GM19455 (cell line): ENCODE data around the gene FTHL17.
A peak's percentile ranks its signal among the peaks of the same experiment; 100 is the strongest.

ENCODE experiments used
- ATAC-seq: cut with Tn5 transposase; IDR thresholded peaks from one replicate; pipeline ENCODE4 v1.9.1; 2021; ENCODE audit not compliant: unreplicated experiment

The FTHL17 gene

DNA sequence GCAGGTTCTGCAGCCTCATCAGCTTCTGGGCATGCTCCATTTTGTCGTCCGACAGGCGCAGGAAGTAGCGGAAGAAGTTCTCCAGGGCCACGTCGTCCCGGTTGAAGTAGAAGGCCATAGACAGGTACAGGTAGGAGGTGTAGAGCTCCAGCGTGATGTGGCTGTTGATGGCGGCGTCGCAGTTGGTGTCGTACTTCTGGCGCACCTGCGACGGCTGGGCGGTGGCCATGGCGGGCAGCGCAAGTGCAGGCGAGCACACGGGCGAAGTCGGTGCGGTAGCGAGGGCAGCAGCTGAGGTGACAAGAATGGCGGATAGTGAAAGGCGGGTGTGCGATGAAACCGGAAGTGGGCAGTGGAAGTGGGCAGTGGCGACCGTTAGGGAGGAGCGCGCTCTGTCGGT, at the start of gene FTHL17:
Gene FTHL17, minus strand, starts transcription at position 317 of the 400 bp plus-strand sequence. Its CDS starts 88 bp downstream, at position 229.
- no peak for ATAC-seq

DNA sequence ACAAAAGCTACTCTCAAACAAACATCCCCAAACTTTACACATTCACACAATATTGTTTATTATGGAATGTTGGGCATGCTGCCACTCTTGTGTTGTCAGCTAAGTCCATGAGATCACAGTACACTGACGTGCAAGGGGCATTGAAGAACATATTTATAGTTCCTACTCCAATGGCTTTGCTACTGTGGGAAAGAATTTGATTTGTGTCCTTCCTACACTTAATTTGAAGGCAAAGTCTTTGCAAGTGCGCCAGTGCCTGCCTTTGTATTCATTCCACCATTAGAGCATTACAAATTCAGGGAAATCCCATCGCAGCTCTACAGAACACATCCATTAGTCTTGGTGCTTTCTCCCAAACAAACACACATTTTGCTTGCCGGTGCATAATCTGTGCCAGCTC, 45.4 kb upstream of the FTHL17 start:
- no peak for ATAC-seq

DNA sequence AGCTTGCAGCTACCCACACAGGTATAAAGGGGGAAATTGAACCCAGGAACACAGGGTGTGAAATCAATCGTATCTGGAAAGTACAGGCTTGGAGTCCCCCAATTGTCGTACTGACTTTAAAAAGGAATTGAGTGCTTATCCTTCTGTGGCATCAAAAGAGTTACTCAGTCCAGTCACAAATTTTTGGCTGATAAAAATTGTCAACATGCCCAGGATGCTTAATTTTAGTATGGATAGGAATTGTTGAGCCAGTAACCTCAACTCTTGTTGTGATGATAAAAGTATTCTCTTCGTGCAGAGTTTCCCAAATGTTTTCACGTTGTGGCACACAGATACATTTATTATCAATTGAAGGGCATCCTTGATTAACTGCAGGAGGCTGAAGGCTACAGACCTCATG, 43.6 kb upstream of the FTHL17 start:
- no peak for ATAC-seq

DNA sequence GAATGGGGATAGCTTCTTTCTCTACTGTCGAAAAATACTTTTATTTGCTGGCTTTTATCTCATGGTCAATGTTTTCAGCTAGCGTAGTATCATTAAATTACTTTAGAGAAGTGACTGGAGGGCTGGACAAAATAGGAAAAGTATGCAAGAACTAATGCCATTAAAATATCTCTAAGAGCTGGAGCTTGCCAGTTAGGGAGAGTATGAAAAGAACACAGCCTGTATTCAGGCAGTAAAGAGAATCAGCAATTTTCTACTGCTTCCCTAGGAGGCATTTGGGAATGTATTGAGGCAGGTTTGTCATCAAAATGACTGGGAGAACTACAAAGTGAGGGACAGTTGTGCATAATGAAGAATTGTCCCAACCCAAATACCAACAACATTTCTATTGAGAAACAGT, 43.0 kb upstream of the FTHL17 start:
- no peak for ATAC-seq

DNA sequence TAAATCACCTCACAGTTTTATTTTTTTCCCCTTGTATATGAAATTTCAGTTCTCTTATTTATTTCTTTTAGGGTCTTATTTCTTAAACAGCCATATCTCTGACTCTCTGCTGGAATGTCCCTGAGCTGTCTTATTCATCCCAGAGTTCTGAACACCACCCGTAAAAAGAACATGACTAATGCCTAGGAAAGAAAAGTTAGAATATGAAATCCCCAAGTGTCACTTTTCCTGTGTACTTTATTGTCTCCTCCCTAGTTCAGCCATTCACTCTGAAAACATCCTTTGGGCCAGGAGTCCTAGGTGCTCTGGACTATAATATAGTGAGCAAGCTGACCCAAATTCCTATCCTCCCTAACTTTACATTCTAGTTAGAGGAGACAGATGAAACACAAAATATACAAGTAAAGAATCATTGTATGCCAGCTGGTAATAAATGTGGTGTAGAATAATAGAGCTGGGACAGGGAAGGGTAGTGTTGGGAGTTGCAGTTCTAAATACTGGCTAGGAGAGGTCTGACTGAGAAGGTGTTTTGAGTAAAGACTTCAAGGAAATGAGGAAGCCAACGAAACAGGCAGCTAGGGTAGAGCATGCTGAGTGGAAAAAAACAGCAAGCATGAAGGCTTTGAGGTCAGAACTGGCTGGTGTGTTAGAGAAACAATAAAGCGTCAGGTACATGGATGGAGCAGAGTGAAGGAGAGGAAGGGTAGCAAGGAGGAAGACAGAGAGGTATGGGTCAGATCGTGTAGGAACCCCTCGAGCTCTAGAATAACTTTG, 40.6 kb upstream of the FTHL17 start:
- no peak for ATAC-seq

DNA sequence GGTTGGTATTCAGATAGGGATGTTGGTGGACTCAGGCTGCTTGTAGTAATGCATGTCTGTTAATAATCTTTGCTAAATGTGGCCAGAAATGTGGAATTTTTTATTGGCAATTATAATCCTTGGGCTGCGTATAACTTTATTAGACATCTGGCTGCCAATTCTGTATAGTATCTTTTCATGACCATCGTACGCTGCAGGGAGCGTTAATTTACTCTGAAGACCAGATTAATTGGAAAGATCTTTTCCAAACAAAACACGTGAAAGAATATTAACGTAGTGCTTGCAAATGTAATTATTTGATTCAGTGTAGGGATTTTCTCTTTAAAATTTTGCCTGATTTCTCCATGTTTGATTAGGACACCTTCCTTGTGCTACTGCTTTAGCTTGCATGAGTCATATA, 38.8 kb upstream of the FTHL17 start:
- no peak for ATAC-seq

DNA sequence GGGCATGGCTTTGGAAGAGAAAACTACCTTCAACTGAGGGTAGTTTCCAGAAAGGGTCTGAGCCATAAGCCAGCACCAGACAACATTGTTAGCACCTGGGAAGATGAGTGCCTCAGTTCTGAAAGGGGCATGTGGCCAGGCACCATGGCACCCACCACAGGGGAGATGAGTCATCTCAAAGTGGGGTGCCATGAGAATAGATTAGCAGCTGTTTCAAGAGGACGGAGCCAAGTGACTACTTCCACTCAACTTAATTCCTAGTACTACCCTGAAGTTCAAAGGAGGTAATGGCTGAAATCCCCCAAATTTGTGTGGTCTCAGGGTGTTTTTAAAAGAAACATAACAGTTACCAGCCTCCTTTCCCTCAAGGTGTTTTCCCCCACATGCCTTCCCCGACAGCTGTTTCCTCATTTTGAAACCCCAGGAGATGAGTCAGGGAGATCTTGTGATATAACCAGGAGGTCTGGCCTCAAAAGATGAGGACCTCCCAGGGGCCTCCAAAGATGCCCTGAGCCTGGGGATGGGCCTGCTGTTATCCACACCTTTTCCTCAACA, 27.8 kb upstream of the FTHL17 start:
- peak; percentile 62 for ATAC-seq

DNA sequence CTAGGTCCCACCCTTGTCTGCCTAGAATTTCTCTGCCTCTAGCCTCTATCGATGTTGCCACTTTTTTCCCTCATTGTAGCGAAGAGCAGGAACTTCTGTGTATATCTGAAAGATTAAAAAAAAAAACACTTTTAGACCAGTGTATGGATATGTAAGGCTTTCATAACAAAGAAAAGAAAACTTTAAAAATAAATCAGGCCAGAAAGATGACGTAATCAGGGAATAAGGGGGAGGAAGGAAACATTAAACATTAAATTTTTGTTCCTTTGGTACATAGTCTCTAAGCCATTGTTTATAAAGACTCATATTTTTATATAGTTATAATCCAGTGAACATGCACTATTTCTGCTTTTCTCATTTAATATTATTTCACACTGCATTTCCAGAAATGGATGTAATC, 26.2 kb upstream of the FTHL17 start:
- no peak for ATAC-seq

DNA sequence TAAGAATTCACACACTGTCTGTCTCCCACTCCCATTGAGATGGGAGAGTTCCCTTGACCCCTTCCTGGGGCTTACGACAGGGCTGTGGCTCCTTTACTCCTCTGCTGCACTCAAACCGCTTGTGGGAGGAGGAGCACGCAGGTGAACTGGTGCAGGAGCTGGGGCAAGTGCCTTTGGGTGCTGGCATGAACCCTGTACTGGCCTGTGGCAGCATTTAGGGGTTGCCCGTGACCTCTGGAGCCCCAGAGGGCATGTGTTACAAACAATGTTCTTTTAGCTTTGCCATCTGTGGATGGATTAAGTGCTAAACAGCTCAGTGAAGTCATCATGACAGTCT, 21.8 kb upstream of the FTHL17 start:
- ATAC-seq = no peak

DNA sequence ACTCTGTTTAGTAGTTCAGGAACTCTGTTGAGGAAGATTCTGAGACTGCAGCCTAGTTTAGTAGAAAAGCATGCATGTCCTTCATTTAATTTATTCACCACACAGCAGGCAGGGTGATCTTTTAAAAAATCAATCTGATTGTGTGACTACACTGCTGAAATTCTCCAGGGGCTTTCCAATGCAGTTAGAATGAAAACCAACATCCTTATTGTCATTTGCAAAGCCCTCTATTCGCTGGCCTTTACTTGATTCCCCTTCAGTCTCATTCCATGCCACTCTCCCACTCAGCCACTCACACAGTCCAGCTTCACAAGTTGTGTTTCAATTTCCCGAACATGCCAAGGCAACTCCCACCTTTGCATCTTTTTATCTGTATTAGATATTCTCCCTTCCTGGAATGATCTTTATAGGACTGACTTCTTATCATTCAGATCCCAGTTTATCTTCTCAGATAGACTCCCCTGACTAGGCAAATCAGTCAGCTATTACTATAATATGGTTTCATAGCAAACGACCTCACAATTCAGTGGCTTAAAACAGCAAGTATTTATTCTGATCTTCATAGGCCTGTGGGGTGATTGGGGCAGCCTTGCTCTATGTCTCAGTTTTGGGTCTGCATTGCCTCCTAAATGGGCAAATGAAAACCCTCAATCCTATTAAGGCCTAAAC, 21.3 kb upstream of the FTHL17 start:
- no peak for ATAC-seq

DNA sequence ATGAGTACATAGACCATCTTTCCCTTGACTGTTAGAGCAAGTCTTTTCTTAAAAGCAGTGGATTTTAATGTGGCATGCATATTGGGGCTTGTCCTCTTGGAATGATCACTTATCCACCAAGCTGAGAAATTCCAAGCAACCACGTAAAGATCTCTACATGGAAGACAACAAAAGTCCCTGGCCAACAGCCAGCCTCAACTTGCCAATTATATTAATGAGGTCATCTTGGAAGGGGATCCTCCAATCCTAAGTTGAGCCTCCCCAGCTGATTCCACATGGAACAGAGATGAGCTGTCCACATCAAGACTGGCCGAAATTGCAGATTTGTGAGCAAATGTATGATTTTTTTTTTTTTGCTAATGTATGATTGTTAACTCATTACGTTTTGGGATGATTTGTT, 20.6 kb upstream of the FTHL17 start:
- ATAC-seq = no peak

DNA sequence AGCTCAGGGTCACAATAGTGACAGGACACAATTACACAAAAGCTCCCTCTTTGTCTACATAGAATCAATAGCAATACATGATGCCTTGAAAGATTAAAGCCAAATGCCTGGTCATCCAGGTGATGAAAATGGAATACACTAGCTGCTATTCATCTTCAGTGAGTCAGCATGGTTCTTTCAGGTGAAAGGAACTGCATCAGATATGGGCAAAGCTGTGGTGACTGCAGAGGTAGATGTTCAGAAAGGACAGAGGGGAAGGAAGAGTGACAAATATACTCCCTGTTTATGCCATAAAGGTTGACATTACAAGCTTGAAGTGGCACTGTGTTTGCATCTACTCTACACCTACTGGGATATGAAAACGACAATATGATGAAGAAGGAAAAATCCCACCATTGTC, 20.0 kb upstream of the FTHL17 start:
- ATAC-seq = no peak

DNA sequence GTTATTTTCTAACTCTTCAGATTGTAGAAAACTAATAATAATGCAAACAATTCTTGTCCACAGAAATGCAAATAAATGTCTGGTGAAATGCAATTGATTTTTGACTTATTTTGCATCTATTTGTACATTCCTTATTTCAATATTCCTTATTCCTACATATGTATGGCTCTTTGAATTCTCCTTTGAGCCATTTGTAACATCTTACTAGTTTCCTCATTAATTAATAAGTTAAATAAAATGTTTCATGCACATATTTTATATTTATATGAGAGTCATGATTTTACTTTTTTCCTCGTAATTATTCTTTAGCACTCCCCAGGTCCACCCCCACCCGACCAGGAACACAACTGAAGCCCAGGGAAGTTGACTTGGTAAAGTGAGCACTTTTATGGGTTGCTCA, 2.7 kb upstream of the FTHL17 start:
- ATAC-seq = no peak

DNA sequence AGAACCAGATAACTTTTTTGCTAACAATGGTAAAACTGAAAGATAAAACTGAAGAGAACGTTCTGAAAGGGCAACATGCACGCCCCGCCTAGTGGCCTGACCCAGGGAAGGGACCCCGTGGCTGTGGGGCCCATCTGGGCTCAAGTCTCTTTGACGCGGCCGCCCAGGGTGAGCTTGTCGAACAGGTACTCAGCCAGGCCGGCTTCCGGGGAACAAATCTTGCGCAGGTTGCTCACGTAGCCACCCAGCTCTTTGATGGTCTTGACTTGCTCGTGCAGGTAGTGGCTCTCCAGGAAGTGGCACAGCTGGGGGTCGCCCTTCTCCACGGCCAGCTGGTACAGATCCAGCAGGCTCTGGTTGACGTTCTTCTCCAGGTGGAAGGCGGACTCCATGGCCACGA, 579 bp downstream of the FTHL17 start:
- no peak for ATAC-seq

DNA sequence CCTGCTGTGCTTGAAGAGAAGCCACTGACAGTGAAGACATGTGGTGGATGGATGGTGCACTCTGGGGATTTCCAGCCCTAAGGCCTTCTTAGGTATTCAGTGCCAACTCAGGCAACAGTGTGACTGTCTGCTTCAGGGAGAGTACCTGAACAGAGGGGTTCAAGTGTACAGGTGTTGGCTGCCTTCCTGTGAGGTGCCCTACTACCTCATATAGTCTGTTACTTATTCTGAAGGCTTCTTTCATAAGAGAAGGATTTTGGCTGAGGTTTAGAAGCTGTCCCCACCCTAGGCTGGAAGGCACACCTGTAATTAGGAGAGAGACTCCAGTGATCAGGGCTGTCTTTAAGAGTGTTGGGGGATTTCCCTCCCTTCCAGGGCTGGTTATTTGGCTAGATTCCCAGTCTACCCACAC, 1.8 kb downstream of the FTHL17 start:
- ATAC-seq = no peak

DNA sequence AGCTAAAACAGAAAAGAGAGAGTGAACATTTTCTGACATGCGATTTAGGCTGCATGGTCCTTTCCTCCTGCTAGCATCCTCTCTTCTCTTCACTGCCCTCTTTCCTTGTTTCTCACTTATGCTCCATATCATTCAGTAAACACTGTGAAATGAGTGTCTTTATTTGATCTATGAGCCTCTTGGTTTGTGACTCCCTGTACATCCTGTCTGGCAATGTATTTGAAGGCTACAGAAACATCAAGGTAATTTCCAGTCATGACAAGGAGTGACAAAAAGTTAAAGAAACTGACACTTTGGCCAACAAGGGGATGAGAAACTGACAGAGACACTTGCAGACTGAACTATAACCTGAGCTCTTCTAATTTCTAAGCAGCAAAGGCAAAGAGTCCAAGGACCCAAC, 8.7 kb downstream of the FTHL17 start:
- no peak for ATAC-seq

DNA sequence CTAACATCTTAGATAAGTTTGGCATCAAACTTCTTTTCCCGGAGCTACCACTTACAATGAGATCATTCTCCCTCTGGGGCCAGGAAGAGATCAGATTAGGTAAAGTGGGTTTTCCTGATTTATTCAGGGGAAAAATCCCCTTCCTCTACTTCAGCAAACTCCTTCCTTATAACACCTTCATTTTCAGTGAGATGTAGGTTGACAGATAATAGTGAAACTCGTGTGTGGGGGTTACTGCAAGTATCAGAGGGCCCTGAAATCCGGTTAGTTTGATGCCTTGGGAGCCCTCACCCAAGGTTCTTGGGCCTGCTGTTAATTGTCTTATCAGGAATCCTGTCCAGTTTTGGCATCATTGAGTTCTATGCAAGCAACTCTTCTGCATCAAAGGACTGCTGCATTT, 10.8 kb downstream of the FTHL17 start:
- no peak for ATAC-seq

DNA sequence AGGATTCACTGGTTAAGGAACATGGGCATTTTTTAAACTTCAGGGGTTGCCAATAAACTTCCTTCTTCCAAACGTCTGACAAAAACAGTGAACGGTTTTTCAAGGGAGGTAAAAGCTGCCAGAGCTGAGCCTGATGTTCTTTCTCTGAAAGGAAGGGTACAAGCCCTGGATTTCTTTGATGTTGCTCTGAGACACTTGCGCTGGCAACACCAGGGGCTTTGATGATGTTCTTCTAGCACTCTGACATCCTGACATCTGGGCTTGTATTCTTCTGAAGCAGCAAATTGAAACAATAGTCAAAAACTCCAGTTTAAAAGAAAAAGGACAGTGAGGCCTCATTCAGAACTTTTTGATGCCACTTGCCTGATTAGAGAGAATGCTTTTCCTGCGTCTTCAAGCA, 11.8 kb downstream of the FTHL17 start:
- ATAC-seq = no peak

DNA sequence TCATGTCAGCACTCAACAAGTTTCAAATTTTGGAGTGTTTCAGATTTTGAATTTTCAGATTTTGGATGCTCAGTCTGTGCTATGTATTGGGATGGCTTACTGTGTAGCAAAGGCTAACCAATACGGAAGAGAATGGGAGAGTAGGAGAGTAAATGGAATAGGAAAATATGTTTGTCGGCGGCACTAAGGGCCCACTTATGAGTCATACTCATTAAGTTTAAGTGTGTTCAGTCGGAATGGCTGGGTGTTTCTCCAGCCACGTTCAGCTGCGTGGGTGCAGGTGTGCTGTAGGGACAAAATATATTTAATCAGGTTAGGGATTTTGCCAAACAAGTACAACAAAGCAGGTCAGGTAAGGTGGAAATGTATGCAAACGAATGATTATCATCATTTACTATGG, 13.6 kb downstream of the FTHL17 start:
- no peak for ATAC-seq

DNA sequence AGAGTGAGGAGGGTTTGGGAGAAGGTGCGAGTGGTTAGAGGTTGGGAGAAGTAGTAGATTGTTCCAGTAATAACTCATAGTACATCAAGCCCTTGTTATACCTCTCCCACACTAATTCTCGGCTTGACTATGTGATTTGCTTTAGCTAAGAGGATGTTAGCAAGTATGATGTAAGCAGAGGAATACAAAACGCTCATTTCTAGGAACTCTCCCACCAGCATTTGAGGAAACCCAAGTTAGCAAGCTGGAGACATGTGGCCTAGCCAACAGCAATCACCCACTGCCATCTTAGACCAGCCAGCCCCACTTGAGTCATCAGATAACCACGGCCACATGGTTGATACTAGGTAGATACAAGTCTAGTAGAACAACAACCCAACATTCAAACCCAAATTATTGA, 14.2 kb downstream of the FTHL17 start:
- no peak for ATAC-seq

DNA sequence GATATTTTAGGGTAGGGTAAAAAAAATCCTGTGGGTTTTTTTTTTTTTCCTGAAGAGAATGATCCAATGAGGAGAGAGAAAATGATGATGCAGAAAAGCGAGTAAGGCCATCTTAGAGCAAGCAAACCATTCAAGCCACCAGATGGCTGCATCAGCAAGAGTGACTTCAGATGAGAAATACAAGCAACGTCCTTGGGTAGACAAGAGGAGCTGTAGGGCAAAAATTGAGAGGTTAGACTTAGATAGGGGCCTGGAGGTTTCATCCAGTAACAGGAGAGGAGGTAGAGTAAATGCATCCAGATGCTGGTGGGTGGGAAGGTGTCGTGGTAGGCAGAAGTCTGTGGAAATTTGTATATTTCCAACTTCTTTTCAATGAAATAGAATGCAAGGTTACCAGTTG, 14.6 kb downstream of the FTHL17 start:
- no peak for ATAC-seq

DNA sequence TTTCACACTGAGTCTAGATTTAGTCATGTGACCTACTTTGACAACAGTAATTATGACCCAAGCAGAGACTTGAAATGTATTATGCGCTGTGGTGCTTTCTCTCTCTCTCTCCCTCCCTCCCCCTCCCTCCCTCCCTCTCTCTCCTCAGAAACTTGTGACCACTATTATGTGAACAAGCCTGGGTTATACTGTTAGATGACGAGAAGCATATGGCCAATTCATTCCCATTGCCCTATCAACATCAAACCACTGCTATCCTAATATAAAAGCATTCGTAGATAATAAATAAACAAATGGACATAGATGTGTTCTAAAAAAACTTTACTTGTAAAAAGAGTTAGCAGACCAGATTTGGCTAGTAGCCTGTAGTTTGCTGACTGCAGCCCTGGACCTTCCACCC, 18.2 kb downstream of the FTHL17 start:
- ATAC-seq = no peak

DNA sequence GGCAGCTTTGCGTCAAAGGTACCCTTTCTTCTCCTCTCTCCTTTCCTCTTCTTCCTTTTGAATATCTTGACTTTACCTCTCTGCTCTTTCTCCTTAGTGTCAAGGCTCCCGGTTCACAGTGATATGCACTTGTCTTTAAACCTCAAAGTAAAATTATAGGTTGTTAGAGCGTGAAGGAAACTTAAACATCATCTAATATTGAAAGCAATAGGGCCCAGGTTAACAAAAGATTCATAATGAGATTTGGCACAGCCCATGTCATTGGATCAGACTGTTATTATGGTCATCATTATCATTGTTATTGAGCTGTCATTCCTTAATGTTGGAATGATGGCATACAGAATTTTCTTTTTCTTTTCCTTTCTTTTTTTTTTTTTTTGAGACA, 32.5 kb downstream of the FTHL17 start:
- ATAC-seq = no peak
